HepG2 (cell line): ENCODE measurements around the gene TPI1. TPM values are rescaled to one million over a fixed set of nuclear protein-coding genes. Genes with fewer than 3 reads are reported as not detected.

ENCODE experiments used
- GPN1 ChIP-seq: sonication (generic); formaldehyde crosslinking; IDR thresholded peaks from 2 replicates; pipeline ENCODE4 v1.5.1; 2020; ENCODE audit warnings: missing genetic modification reagents, borderline replicate concordance
- MAZ ChIP-seq, 2 experiments: sonication (generic) in 1 of 2; formaldehyde crosslinking in 1 of 2; IDR thresholded peaks; 2 replicates each; pipeline versions ENCODE4 v1.5.0 to v1.6.1; 2012 to 2020; ENCODE audit warnings: low read depth in 2 of 2, mild to moderate bottlenecking in 2 of 2, borderline replicate concordance in 1 of 2, improper control_type of control experiment in 1 of 2, low read length in 1 of 2, missing genetic modification reagents in 1 of 2, moderate library complexity in 1 of 2
- MEIS2 ChIP-seq: sonication (generic); formaldehyde crosslinking; IDR thresholded peaks from 2 replicates; pipeline ENCODE4 v1.9.0; 2021; ENCODE audit warnings: mild to moderate bottlenecking, missing genetic modification reagents
- SMYD3 ChIP-seq: sonication (generic); formaldehyde crosslinking; IDR thresholded peaks from 2 replicates; pipeline ENCODE4 v1.8.1; 2023; ENCODE audit warnings: mild to moderate bottlenecking, missing genetic modification reagents
- ZKSCAN5 ChIP-seq: sonication (generic); formaldehyde crosslinking; IDR thresholded peaks from 2 replicates; pipeline ENCODE4 v1.5.1; 2020; ENCODE audit warnings: mild to moderate bottlenecking, missing genetic modification reagents
- ZMAT3 ChIP-seq: sonication (generic); formaldehyde crosslinking; conservative IDR thresholded peaks from 2 replicates; pipeline ENCODE4 v1.7.0; 2021; ENCODE audit warnings: missing genetic modification reagents
- ZMYM2 ChIP-seq: sonication (generic); formaldehyde crosslinking; IDR thresholded peaks from 2 replicates; pipeline ENCODE4 v1.8.0; 2022; ENCODE audit warnings: mild to moderate bottlenecking, missing genetic modification reagents
- ZMYM3 ChIP-seq: sonication (generic); formaldehyde crosslinking; IDR thresholded peaks from 2 replicates; pipeline ENCODE4 v1.5.1; 2020; ENCODE audit warnings: mild to moderate bottlenecking, missing genetic modification reagents
- ZNF136 ChIP-seq: sonication (generic); formaldehyde crosslinking; IDR thresholded peaks from 2 replicates; pipeline ENCODE4 v1.8.1; 2022; ENCODE audit warnings: low read depth, mild to moderate bottlenecking, moderate library complexity, missing genetic modification reagents
- ZNF274 ChIP-seq: sonication (generic); formaldehyde crosslinking; IDR thresholded peaks from 2 replicates; pipeline ENCODE4 v1.5.1; 2020; ENCODE audit warnings: mild to moderate bottlenecking, missing genetic modification reagents
- ZNF329 ChIP-seq: sonication (generic); formaldehyde crosslinking; IDR thresholded peaks from 2 replicates; pipeline ENCODE4 v1.9.0; 2021; ENCODE audit warnings: low read depth, mild to moderate bottlenecking, missing genetic modification reagents
- ZNF547 ChIP-seq: sonication (generic); formaldehyde crosslinking; IDR thresholded peaks from 2 replicates; pipeline ENCODE4 v1.5.1; 2020; ENCODE audit warnings: mild to moderate bottlenecking, missing genetic modification reagents
- polyA plus RNA-seq, 8 experiments: library from polyadenylated mRNA; depleted of rRNA in 3 of 8; stranded (reverse) in 7 of 8; unstranded in 1 of 8; fragments of >200 nt; fragmentation: Illumina TruSeq in 4 of 8; extraction: Trizol in 4 of 8; gene quantifications; 2 replicates each; pipeline versions ENCODE4 v1.2.1 to v1.2.3, GENCODE V29; 2011 to 2016; ENCODE audit warnings: low read depth in 4 of 8, missing spikeins in 1 of 8, mixed read lengths in 1 of 8; ENCODE audit not compliant: insufficient read depth in 1 of 8
- total RNA-seq, 5 experiments: library from RNA; depleted of rRNA; stranded (reverse); fragments of >200 nt; fragmentation: Illumina TruSeq; extraction: Trizol; gene quantifications; 2 replicates each; pipeline ENCODE4 v1.2.3, GENCODE V29; 2016; ENCODE audit warnings: low read depth in 1 of 5
- TF ChIP-seq, protein P1 (sequence below): sonication (generic); formaldehyde crosslinking; IDR thresholded peaks from 2 replicates; pipeline ENCODE4 v1.5.0; 2020; ENCODE audit warnings: mild to moderate bottlenecking, missing genetic modification reagents, borderline replicate concordance
- TF ChIP-seq, protein P2 (sequence below): sonication (generic); formaldehyde crosslinking; IDR thresholded peaks from 2 replicates; pipeline ENCODE4 v1.8.1; 2023; ENCODE audit warnings: mild to moderate bottlenecking, moderate library complexity, missing genetic modification reagents
- TF ChIP-seq, protein P3 (sequence below): sonication (generic); formaldehyde crosslinking; IDR thresholded peaks from 2 replicates; pipeline ENCODE4 v1.8.0; 2022; ENCODE audit warnings: mild to moderate bottlenecking, missing genetic modification reagents; ENCODE audit not compliant: insufficient replicate concordance

The TPI1 gene
- total and polyA plus RNA-seq, 2 of the 13 experiments (the other 11 are each of a cell fraction or from before 2014, with no cell fraction given) = 945 to 2,535 TPM

DNA sequence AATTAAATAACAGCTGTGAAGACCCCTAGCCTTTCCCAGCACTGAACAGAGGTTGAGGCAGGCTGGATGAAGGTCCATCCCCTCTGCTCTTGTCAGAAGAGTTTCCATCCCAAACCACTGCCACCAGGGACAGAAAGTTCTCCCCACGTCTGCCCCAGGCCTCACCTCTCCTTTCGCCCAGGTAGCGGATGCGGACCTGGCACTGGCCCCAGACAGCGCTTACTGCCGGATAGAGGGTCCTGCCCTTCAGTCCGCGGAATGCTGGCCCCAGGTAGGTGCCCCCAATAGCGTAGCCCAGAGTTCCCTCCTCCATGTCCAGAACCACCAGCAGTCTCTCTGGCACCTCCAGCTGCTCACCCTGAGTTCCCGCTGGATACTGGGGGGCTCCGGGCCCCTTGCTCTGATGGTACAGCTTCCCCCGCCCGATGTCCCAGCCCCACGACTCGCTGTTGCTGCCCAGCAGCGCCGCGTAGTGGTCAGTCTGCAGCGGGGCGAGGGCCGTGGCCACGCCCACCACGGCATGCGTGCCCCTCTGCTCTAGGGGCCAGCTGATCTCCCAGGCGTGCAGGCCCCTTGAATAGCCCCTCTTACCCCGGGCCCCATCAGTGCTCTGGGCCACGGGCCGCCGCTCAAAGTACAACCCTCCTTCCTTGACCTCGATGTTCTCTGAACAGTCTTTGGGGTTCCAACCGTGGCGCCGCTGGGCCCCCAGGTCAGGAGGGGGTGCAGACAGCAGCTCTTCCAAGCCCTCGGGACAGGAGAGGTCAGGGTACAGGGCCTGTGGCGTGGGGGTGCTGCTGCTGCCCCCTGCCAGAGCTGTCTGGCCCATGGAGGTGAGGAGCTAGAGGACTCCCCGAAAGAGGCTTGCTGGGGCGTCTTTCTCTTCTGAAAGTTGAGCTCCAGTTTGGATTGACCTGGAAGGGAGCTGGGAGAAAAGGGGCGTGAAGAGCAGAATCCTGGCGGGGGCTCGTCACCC, 5.0 kb downstream of the TPI1 start (continued):
- TF ChIP-seq ZKSCAN5 (CRISPR knock-in tag) (no peak), ZNF547 (no peak), GPN1 (no peak), ZMYM3 (CRISPR knock-in tag) (no peak), MAZ (IDR thresholded peaks at IDR 0.05; ENCODE audit: borderline replicate concordance, low read depth, low read length) (peak; percentile 76; the same call in 1 of the 2 replicates), MAZ (CRISPR knock-in tag; IDR thresholded peaks at IDR 0.05; ENCODE audit: low read depth) (peak; percentile 62), ZNF329 (no peak; the same call in 1 of the 2 replicates), ZNF136 (CRISPR knock-in tag) (no peak; the same call in 1 of the 2 replicates), SMYD3 (CRISPR knock-in tag) (peak; percentile 77; the same call in 1 of the 2 replicates), ZMYM2 (0 out of 2 replicates have a peak, but pooled peaks have one; percentile 14), ZNF274 (CRISPR knock-in tag) (0 out of 2 replicates have a peak, but pooled peaks have one; percentile 23), ZMAT3 (CRISPR knock-in tag) (no peak), MEIS2 (CRISPR knock-in tag) (no peak; the same call in 1 of the 2 replicates)
- TF ChIP-seq, protein P1, sequence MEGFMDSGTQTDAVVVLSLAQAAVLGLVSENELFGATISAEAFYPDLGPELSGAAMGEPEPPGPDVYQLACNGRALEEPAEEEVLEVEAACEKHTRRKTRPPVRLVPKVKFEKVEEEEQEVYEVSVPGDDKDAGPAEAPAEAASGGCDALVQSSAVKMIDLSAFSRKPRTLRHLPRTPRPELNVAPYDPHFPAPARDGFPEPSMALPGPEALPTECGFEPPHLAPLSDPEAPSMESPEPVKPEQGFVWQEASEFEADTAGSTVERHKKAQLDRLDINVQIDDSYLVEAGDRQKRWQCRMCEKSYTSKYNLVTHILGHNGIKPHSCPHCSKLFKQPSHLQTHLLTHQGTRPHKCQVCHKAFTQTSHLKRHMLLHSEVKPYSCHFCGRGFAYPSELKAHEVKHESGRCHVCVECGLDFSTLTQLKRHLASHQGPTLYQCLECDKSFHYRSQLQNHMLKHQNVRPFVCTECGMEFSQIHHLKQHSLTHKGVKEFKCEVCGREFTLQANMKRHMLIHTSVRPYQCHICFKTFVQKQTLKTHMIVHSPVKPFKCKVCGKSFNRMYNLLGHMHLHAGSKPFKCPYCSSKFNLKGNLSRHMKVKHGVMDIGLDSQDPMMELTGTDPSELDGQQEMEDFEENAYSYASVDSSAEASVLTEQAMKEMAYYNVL = peak; percentile 34; the same call in 1 of the 2 replicates
- TF ChIP-seq, protein P2, sequence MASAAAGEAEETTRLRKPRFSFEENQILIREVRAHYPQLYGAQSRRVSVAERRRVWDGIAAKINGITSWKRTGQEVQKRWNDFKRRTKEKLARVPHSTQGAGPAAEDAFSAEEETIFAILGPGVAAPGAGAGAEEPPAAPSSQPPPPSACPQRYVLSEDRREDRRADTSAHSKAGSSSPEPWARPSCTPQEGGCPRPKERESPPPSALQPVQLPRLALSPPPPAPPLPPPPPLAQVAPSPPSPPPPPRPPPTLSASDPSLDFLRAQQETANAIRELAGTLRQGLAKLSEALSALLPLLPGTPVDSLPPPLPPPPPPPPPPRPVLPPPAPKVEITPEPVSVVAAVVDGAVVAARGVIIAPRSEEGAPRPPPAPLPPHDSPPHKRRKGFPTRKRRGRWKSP = peak; percentile 81
- TF ChIP-seq, protein P3, sequence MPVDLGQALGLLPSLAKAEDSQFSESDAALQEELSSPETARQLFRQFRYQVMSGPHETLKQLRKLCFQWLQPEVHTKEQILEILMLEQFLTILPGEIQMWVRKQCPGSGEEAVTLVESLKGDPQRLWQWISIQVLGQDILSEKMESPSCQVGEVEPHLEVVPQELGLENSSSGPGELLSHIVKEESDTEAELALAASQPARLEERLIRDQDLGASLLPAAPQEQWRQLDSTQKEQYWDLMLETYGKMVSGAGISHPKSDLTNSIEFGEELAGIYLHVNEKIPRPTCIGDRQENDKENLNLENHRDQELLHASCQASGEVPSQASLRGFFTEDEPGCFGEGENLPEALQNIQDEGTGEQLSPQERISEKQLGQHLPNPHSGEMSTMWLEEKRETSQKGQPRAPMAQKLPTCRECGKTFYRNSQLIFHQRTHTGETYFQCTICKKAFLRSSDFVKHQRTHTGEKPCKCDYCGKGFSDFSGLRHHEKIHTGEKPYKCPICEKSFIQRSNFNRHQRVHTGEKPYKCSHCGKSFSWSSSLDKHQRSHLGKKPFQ (CRISPR knock-in tag) = no peak
